ENCODE measurements around the gene NOXA1. TPM values are rescaled to one million over a fixed set of nuclear protein-coding genes. Genes with fewer than 3 reads are reported as not detected.

The NOXA1 gene
- total RNA-seq, 1 donor from 2014 or later, result 3.9 TPM

DNA sequence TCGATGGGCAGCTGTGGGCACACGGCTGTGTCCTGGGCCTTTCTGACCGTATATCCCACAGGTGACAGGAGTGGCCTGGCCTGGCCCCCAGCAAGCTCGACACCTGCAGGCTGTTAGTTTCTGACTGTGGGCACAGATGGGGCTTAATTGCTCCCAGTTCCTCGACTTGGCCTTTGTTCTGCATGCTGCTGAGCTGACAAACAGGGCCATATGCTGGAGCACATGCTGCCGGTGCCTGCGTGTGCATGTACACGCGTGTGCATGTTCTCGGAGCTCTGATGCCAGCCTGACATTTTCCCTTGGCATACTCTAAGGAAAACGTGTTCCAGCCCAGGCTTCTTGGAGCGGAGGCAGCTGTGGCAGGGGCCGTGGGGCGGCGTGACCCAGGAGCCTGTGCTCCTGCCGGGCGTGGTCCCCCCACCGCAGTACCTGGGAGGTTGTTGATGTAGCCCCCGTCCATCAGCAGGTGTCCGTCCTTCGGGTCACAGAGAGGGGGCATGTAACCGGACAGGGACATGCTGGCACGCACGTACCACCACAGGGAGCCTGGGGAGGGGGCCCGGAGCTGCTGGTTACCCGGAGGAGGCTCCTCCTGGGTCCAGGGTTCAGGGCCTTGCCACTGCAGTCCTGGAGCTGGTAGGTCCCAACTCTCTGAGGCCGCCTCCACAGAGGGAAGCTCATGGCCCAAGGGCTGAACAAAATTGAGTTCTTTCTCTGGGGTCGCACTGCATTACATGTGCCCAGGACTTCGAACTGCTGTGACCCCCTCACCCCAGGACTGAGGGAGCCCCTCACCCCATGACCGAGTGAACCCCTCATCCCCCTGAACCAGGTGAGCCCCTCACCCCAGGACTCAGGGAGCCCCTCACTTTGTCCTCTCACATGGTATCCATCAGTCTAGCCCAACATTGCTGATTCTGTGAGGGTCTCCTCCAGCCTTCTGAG lies 40.1 kb downstream of the NOXA1 start:
- Mint-ChIP-seq H3K4me3 (no peak overlapping the region), H3K9me3 (no peaks in the 10 kb centered on the region), H3K27me3 (no peaks in the 10 kb centered on the region), H3K36me3 (ENCODE audit: low read depth) (no peaks in the 10 kb centered on the region), H3K4me1 (peaks cover 11% of the 10 kb centered on the region), H3K27ac (no peak overlapping the region)
- TF ChIP-seq, protein P1, sequence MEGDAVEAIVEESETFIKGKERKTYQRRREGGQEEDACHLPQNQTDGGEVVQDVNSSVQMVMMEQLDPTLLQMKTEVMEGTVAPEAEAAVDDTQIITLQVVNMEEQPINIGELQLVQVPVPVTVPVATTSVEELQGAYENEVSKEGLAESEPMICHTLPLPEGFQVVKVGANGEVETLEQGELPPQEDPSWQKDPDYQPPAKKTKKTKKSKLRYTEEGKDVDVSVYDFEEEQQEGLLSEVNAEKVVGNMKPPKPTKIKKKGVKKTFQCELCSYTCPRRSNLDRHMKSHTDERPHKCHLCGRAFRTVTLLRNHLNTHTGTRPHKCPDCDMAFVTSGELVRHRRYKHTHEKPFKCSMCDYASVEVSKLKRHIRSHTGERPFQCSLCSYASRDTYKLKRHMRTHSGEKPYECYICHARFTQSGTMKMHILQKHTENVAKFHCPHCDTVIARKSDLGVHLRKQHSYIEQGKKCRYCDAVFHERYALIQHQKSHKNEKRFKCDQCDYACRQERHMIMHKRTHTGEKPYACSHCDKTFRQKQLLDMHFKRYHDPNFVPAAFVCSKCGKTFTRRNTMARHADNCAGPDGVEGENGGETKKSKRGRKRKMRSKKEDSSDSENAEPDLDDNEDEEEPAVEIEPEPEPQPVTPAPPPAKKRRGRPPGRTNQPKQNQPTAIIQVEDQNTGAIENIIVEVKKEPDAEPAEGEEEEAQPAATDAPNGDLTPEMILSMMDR (IDR thresholded peaks at IDR 0.05), result no peak
- DNase-seq (no peak), ATAC-seq (ENCODE audit: low read depth) (no peak)
- intact Hi-C loops (cut with micrococcal nuclease), result no loop called here
- CTCF ChIA-PET, result no interaction called here
- POLR2A ChIA-PET, result no interaction called here

DNA sequence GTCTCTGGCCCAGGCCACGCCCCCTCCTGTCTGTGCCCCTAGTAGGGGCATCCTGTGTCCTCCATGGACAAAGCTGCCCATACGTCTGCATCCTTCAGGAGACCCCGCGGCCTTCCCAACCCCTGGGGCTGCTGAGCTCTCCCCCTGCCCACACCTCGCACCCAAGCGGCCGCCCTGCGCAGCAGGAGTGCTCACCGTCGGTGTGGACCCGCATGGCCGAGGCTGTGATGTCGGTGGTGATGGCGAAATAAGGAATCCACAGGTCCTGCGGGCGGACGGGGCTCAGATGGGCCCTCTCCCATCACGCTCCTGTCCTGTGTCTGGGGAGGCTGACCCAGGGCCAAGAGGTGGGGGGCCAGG lies 40.7 kb downstream of the NOXA1 start:
- intact Hi-C loops (cut with micrococcal nuclease), result no loop called here
- DNase-seq (no peak), ATAC-seq (ENCODE audit: low read depth) (no peak)
- POLR2A ChIA-PET, result no interaction called here
- Mint-ChIP-seq H3K9me3 (no peaks in the 10 kb centered on the region), H3K27me3 (no peaks in the 10 kb centered on the region), H3K36me3 (ENCODE audit: low read depth) (no peaks in the 10 kb centered on the region), H3K27ac (no peak overlapping the region), H3K4me3 (no peak overlapping the region), H3K4me1 (peaks cover 11% of the 10 kb centered on the region)
- TF ChIP-seq, protein P1 (IDR thresholded peaks at IDR 0.05), result no peak
- CTCF ChIA-PET, result no interaction called here

DNA sequence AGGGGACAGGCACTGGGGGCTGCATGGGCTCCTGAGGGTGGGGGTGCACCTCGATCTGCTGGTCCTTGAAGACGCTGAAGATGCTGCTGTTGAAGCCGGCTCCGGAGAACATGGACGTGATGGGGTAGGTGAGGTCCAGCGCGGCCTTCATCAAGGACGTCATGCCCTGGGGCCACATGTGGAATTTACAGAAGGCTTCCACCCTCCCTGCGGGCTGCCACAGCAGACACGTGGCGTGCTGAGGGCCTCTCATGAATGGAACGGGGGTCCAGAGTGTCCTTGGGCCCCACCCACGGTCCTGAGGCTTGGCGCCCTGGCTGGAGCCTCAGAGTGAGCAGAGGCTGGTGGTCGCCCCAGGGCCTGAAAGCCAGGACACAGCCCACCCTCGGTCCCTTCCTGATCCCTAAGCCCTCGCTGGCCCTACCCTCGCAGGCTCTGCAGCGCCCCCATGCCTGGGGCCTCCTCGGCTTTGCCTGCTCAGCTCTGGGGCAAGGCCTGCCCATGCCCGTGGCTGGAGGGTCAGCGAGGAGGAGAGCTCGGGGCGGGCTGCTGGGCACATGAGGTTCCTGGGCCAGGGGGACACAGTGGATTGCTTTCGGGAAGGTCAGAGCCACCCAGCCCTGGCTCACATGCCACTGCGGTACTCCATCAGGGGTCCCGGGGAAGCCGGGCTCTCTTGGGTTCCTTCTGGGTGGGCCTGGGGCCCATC lies 41.3 kb downstream of the NOXA1 start:
- CTCF ChIA-PET, result no interaction called here
- TF ChIP-seq, protein P1 (IDR thresholded peaks at IDR 0.05), result no peak
- H3K4me3 Mint-ChIP-seq, result no peak overlapping the region
- no peak for ATAC-seq (ENCODE audit: low read depth)
- intact Hi-C loops (cut with micrococcal nuclease), result no loop called here
- no peak for DNase-seq
- no peak overlapping the region for H3K27ac Mint-ChIP-seq
- no peaks in the 10 kb centered on the region for H3K36me3 Mint-ChIP-seq (ENCODE audit: low read depth)
- no peaks in the 10 kb centered on the region for H3K27me3 Mint-ChIP-seq
- POLR2A ChIA-PET, result no interaction called here
- H3K4me1 Mint-ChIP-seq, result peaks cover 11% of the 10 kb centered on the region
- no peaks in the 10 kb centered on the region for H3K9me3 Mint-ChIP-seq

DNA sequence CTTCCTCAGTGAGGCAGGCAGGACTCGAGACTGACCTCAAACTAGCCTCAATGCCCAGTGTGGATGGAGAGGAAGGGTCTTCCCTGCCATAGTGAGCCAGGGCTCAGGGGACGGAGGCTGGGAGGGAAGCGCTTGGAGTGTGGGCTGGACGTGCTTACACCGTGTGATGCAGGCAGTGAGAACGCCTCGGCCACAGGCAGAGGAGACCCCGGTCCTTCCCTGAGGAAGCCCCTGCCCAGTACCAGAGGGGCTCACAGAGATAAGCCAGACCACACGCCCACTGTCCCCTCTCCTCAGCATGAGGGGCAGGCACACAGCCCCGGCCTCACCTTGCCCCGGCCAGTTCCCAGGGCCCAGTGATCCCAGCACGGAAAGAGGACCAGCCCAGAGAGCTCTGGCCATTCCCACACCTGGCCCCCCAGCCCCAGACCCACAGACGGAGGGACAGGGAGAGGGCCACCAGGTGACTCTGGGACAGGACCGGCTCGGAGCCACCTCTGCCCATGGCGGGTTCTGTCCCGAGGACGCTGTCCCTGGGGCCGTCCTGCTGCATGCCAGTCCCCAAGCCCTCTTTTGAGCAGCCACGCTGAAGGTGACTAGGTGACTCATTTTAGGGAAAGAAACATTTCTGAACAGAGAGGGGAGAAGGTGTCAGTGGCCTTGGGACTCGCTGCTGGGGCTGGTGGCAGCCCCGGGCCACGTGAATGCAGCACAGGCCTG lies 42.0 kb downstream of the NOXA1 start:
- Mint-ChIP-seq H3K27me3 (no peaks in the 10 kb centered on the region), H3K36me3 (ENCODE audit: low read depth) (no peaks in the 10 kb centered on the region), H3K9me3 (no peaks in the 10 kb centered on the region), H3K27ac (no peak overlapping the region), H3K4me1 (peaks cover 6% of the 10 kb centered on the region), H3K4me3 (no peak overlapping the region)
- ATAC-seq (ENCODE audit: low read depth) (no peak), DNase-seq (no peak)
- intact Hi-C loops (cut with micrococcal nuclease), result no loop called here
- ChIA-PET CTCF (no interaction called here), POLR2A (no interaction called here)
- TF ChIP-seq, protein P1 (IDR thresholded peaks at IDR 0.05), result no peak

Measured in activated B cell treated with CpG ODN at 0.5 μM for 24 hours (primary cell).